SK-N-DZ (cell line): Measurements from ENCODE around the gene KRT8.
A peak's percentile ranks its signal among the peaks of the same experiment; 100 is the strongest.

Source experiments
- DNase-seq: peaks from one replicate; pipeline ENCODE4 v3.0.0-alpha.2; 2015; ENCODE audit warnings: low spot score

KRT8 gene

DNA sequence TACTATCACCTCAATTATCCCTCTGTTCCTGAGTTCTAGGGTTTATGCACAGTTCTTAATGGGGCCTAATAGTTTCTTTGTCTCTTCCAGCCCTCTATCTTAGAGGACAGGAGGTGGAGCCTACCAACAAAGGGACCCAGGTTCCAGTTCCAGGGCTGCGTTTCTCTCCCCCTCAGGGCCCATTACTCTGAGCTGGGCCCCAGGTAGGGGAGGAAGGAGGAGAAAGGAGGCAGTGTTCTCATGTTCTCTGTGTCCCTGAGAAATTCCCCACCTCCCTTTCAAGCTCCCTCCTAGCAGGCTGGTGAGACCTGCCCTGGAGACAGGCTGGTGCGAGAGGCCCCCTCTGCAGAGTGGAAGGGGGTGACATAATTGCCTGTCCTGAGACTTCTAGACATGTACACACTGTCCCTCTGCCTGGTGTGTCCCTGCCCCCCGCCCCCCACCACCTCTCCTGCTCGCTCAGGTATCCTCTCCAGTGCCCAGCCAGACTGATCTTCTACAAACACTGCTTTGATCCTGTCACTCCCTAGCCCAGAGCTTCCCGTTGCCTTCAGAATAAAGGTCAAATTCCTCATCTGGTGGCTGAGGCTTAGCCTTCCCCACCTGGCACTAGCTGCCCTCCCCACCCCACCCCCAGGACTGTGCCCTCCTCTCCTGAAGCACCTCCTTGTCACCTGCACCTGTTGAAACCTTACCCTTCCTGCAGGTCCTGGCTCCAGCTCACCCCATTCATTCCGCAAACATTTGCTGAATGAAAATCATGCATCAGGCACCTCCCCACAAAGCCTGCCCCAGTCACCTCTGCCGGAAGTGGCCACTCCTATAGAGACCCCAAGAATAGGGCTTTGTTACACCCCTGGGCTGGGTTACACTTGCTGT, 21.1 kb upstream of the KRT8 start:
- DNase-seq, result no peak

DNA sequence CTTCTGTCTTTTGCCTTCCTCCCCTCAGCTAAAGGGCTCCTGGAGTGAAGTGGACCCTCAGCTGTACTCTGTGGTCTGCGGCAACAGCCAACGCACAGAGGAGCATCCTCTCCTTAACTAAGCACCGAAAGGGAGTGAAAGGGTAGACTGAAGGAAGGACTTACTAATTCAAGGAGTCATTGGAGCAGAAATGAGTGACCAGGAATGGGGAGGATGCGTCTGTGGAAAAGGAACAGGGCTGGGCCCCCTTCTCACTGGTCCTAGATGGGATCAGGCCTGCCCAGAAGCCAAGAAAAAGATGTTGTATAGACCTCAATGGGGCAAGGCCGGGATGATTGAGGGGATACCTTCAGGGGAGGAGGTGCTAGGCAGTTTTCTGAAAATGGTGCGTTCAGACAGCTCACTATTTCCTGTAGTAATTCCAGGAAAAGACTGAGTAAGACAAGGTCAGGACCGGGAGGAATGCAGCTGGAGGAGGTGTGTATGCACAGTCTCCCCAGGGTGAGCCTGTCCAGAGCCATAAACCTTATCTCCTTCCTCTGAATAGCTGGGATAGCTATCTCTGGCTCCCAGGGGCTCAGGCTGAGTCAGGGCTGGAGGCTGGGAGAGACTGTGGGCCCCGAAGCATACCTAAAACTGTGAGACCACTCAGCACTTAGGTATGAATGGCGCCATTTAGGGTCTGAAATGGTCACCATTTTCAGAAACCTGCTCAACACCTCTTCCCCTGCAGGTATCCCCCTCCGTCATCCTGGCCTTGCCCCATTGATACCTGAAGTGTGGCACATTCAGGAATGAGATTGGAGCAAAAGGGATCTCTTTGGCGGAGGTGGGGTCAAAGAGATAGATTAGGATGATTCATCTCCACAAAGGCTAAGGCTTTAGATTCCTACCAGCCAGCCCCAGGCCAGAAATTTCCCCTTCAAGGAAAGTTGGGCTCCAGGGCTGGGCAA, 20.2 kb upstream of the KRT8 start:
- no peak for DNase-seq

DNA sequence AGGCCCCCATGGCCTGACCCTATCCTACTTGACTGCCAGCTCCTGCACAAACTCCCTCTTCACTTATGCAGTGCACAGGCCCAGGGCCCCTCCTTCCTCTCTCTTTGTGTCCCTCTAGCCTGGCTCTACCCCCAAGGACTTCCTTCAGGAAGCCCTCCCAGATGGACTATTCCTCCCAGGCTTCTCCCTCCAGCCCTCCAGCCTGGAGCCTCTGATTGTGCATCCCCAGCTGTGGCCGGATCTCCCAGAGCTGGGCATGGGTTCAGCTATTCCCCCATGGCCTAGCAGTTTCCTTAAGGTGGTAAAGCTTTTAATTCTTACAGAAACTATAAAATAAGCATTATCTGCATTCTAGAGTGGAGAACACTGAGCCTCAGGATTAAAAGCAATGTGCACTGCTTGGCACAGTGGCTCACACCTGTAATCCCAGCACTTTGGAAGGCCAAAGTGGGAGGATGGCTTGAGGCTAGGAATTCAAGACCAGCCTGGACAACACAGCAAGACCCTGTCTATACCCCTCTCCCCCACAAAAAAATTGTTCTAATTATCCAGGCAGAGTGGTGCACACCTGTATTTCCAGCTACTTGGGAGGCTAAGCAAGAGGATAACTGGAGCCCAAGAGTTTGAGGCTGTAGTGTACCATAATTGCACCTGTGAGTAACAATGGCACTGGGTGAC, 16.8 kb upstream of the KRT8 start:
- DNase-seq, result no peak

DNA sequence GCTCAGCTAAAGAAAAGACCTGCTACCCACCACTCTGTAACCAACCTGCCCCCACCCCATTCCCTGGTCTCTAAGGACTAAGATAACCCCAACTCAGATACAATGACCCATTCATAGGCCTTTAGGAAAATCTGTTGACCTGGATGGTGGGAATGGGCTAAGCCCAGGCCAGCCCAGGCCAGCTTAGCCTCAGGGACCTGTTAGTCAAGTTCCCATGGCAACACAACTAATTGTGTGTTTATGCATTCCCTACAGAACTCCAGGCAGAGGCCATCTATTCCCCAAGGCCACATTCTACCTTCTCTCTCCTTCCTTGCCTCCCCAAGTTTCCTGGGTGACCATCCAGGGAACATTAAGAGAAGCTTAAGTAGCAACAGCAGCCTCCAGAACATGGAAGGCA, 16.1 kb upstream of the KRT8 start:
- DNase-seq, result no peak

DNA sequence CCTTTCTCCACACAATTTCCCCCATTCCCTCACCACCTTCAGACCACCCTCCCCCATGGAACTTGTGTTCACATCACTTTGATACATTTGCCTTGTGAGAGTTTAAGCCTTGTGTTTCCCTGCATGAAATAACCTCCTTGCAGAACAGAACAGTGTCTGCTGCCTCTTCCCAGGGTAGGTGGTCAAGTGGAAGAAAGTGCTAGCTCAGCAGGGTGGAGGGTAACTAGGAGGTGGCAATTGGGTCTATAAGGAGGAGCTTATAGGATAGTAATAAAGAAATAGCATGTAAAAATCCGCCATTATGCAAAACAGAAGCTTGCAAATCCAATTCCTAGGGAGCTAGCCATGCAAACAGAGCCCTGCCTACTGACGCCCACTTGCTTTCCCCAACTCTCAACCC, 13.9 kb upstream of the KRT8 start:
- DNase-seq, result no peak

DNA sequence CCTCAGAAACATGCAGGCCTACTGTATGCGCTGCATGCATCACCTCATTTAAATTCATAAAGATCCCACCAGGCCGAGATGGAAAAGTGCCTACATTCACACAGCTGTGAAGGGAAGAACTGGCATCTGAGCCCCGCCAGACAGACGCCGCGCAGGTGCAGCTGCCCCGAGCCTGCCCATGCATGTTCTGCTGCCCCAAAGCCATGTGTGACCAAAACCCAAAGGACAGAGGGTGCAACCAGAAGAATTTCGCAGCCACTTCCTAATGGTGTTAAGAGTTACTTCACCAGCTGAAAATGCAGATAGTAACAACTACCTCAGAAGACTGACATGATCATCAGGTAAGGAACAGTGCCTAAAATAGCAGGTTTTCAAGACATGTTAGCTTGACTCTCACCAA, 13.5 kb upstream of the KRT8 start:
- DNase-seq, result no peak

DNA sequence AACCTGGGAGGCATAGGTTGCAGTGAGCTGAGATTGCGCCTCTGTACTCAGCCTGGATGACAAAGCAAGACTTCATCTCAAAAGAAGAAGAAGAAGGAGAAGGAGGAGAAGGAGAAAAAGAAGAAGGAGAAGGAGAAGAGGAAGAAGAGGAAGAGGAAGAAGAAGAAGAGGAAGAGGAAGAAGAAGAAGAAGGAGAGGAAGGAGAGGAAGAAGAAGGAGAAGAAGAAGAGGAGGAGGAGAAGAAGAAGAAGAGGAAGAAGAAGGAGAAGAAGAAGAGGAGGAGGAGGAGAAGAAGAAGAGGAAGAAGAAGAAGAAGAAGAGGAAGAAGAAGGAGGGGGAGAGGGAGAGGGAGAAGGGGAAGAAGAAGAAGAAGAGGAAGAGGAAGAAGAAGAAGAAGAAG, 12.9 kb upstream of the KRT8 start:
- no peak for DNase-seq

DNA sequence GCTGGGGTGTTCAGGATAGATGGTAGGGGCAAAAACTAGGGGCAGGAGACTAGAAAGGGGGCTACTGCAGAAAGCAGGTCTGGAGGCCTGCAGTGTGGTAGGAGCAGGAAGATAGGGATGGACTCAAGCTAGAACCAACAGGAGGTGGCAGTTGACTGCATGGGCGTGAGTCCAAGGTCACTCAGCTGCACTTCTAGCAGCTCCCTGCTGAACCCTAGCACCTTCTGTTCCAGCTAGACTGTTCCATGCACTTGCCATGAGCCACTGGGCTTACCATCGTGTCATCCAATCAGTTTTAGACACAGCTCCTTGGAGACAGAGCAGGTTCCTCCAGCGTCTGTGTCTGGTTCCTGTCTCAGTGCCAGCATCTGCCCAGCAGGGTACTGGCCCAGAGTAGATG, 11.3 kb upstream of the KRT8 start:
- DNase-seq, result no peak

DNA sequence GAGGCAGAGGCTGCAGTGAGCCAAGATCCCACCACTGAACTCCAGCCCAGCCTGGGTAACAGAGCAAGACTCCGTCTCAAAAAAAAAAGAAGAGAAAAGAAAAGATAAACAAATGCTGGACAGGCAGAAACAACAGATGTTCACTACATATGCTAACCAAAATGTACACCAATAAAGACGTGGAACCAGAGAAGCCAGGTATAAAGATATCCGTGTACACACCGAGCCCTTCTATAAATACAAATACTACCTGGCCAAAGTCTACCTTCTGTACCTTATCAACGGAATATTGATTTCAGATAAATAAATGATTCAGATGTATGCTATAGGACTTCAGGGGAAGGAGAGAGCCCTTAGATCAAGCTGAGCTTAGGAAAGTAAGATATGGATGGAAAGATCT, 10.8 kb upstream of the KRT8 start:
- DNase-seq, result no peak

DNA sequence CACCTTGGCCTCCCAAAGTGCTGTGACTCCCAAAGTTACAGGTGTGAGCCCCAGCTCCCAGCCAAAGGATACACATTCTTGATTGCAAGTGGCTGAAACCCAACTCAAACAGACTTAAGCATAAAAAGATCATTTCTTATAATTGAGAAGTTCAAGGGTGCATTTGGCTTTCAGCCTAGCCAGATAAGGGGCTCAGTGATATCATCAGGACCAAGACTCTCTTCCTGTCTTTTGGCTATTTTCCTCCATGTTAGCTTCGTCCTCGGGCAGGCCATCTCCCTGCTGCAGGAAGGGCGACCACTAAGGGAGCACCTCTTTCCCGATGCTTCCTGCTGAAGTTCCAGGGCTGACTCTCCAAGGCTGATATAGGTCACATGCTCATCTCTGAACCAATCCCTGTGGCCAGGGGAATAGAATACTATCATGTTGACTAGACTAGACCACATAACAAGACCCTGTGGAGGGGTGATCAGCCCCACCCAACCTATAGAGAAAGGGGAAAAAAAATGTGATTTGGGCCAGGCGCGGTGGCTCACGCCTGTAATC, 9.8 kb upstream of the KRT8 start:
- no peak for DNase-seq

DNA sequence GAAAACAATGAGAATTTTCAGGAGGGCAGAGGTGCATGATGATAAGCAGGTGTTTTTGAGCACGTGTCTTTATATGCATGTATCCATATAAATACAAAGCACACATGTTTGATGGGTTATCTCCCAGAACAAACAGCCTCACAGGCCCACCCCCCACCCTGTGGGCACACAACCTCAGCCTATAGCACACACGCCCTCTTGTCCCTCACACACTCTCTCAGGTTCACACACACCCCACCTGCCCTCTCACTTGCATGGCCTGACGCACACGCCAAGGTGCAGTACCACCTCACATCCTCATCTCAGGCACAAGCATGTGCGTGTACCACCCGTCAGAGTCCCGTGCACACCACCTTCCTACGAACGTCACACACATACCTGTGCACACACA, 8.6 kb upstream of the KRT8 start:
- no peak for DNase-seq

DNA sequence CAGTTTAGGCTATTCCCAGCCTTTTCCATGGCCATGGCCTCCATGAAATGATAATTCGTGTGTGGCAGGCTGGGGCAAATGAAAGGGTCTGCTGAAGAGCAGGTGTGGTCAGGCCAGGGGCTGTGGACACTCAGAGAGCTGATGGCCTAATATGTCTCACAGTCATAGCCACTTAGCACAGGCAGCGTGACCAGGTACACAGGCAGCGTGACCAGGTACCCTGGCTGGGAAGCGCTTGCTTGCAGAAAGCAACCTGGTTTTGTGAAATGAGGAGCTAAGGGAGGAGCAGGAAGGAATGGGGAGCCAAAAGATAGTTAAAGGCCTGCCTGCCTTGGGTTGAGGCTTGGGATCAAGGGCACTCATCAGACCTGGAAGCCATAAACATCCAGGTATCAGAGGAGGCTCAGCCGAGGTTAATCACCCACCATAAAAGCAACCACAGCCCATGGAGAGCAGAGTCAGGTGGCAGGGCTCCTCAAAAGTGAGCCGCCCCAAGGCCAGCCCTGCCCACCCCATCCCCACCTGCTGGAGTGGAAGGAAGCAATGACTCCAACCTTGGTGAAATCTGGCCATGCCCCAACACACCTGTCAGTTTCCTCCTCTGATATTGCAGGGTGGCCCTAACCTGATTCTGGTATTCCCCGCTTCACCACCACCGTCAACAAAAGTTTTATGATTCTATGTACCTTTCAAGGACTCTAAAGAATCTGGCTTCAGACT, 8.0 kb upstream of the KRT8 start:
- no peak for DNase-seq

DNA sequence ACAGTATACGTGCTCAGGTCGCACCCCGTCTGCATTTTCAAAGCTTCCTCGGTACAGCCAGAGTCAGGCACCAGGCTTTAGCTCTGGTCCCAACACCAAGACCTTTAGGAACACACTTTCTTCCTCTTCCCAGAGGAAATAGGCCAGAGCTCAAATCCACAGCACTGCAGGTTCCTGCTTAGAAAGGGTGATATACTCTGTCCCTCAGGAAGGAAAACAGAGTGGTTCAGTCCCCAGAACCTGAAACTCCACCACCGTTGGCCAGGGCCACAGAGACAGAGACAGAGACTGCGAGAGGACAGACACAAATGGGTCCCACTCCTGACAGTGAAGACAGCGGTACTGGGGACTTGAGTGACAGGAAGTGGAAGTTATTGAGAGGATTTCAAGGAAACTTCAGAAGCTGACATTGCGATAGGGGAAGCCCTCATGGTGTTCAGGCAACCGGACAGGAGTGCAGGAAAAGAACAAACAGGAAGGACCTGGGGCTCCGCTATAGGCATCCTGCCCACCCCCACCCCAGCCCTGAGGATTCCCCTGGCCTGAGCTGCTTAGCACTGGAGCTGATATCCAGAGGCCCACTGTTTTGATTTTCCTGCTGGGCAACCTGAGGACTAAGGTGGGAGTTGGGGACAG, 5.5 kb upstream of the KRT8 start:
- no peak for DNase-seq

DNA sequence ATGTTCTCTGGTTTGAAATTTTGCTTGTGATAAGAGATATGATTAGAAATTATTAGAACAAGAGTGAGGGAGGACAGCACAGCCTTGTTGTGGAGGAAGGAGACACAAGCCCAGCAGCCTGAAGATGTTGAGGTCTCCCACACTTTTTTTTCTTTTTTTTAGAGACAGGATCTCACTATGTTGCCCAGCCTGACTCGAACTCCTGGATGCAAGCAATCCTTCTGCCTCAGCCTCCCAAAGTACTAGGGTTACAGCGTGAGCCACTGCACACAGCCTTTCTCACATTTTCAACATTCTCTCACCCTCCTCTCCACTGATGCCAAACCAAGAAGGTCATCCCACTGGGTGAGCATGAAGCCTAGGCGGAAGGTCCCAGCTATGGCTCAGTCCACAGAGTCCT, 4.9 kb upstream of the KRT8 start:
- no peak for DNase-seq

DNA sequence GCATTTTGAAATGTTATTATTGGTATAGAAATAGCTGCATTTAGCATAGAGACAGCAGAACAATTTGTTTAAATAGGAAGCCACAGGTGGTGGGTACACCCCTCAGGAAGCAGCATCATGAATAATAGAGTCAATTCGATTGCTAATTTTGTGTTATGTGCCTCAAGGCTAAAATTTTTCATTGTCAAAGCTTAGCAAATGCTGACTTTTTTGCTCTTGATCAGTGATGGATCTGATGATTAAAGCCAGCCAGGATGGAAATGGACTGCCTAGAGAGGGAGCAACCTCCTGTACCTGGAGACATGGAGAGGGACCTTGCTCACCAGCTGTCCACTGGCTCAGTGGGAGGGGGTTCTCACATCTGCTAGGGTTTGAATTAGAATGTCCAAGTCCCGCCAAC, 4.5 kb upstream of the KRT8 start:
- no peak for DNase-seq

DNA sequence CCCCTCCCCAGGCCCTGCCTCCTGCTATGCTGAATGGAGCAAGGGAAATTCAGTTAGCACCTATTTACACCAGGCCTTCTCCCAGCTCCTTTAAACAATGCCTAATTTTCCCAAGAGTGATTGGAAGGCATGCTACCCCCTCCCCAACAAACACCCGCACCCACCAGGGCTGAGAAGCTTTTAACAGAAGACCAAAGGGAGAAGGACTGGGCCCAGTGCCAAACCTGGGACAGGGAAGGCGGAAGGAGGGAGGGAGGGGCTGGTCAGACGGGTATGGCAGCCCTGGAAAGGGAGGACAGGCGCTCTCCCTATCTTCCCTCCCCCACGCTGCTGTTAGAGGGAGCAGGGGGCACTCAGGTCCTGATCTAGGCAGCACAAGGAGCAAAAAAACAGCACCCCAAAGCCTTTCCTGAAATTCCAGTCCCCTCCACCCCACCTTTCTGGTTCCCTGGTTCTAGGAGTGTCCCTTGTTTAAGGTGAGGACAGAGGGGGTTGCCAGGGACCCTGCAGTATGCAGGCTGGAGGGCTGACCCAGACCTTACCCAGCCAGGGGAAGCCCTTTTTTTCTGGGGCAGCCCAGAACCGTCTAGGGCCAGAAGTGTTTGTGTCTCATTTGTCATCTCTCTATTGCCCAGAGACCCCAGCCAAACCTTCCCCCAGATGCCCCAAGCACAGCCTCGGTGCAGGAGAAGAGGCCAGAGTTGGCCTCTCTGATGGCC, 2.4 kb upstream of the KRT8 start:
- DNase-seq, result no peak

DNA sequence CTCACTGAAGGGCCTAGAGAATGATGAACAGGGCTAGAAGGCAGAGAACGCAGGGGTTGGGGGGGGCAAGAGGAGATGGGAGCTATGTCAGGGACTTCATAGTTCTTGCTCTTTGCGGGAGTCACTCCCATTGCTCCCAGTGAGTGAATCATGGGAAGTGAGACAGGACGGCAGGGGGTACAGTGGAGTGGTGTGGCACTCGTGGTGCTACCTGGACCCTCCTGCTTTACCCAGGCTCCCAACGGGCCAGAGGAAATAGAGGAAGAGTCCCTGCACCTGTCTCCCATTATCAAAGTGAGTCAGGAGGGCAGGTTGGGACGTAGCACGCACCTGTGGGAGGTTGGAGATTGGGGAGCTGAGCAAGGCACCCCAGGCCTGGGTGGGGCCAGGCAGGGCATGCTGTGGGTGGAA, 1.3 kb upstream of the KRT8 start:
- DNase-seq, result no peak

DNA sequence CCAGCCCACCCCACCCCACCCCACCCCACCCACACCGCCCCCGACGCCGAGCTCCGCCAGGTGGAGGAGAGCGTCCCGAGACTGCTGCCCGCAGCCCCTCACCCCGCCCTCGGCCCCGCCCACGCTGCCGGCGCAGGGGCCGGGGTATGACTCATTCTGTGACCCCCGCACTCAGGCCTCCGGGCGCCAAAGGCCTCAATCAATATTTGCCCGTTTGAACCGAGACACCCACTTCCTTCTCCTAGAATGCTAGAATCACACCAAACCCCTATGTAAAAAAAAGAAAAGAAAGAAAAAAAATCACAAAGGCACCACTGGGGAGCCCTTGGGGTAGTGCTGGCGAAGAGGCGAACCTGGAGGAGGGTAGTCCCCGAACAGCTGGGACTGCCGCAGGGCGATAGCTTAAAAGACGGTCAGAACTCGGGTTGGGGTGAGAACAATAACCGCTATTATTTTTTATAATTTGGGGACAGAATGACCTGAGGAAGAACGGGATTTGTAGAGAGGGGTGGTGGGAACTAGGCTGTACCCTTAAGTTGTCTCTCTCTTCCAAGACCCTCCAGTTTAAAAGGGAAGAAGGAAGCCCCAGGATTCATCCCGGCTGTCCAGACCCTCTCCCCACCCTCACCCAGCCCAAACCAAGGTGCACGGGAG, 894 bp downstream of the KRT8 start:
- DNase-seq, result no peak

DNA sequence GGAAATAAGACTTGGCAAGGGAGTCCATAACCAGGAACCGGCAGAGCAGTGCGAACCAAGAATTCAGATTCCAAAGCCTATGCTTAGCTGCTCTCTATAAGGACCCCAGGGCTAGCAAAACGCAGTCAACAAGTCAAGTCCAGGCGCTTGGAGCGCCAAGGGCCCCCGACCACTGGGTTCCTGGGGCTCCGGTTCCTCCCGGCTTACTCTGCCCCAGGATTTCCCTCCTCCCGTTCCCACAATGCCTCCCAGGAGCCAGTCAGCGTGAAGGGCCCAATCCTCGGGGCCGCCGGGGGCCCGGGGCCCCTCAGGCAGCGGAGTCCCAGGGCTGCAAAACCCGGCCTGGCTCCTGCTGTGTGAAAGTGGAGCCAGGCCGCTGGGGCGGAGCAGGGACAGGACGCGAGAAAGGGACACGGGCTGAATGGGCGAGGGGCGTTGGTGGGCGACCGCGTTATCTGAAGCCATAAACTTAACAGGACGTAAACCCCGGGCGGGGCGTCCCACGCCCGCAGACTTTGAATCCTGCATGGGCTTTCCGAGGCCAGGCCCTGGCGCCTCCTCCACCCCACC, 1.5 kb downstream of the KRT8 start:
- DNase-seq, result peak; percentile 23
